Measurements from ENCODE around the gene NCOA7. TPM values are rescaled to one million over a fixed set of nuclear protein-coding genes. Genes with fewer than 3 reads are reported as not detected.

The NCOA7 gene
- total and polyA plus RNA-seq, 2 of the 8 experiments (the other 6 are each of a cell fraction or from before 2014, with no cell fraction given): 2.6 to 10.7 TPM

DNA sequence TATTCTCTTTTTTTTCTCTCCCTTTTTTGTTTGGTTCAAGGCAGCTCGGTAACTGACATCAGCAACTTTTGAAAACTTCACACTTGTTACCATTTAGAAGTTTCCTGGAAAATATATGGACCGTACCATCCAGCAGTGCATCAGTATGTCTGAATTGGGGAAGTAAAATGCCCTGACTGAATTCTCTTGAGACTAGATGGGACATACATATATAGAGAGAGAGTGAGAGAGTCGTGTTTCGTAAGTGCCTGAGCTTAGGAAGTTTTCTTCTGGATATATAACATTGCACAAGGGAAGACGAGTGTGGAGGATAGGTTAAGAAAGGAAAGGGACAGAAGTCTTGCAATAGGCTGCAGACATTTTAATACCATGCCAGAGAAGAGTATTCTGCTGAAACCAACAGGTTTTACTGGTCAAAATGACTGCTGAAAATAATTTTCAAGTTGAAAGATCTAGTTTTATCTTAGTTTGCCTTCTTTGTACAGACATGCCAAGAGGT lies 30.8 kb upstream of the NCOA7 start:
- TF ChIP-seq, protein P1, sequence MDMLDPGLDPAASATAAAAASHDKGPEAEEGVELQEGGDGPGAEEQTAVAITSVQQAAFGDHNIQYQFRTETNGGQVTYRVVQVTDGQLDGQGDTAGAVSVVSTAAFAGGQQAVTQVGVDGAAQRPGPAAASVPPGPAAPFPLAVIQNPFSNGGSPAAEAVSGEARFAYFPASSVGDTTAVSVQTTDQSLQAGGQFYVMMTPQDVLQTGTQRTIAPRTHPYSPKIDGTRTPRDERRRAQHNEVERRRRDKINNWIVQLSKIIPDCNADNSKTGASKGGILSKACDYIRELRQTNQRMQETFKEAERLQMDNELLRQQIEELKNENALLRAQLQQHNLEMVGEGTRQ (IDR thresholded peaks at IDR 0.05; ENCODE audit: low read length): no peak
- no peak for TF ChIP-seq POU5F1 (IDR thresholded peaks at IDR 0.05; ENCODE audit: low read depth, low read length)
- peaks cover 0 to 24% (median 8%) of the 10 kb centered on the region in 4 experiments; a peak in 3 of 8 replicates for H3K36me3 ChIP-seq (ENCODE audit: control insufficient read depth in 2 of 4, insufficient read depth in 4 of 4, low read length in 3 of 4)
- H4K91ac ChIP-seq (replicated peaks; ENCODE audit: insufficient read length, low read length): no peak overlapping the region
- DNase-seq (ENCODE audit: low read depth in 1 of 2, low spot score in 2 of 2) (no peak), FAIRE-seq (no peak)
- ChIA-PET CTCF (ENCODE audit: partially characterized antibody) (interaction anchor here (0.6 to 9.4 kb wide), 29 partner anchors 9 to 458 kb away, joined by 3 to 158 read pairs (median 4); partner anchors contain the start of genes HDDC2, HINT3, NCOA7 and TRMT11), POLR2A (ENCODE audit: partially characterized antibody) (interaction anchor here (1.1 to 1.9 kb wide), 7 partner anchors 9 to 451 kb away, joined by 3 to 10 read pairs (median 4); no protein-coding TSS in a partner anchor)
- H2BK15ac ChIP-seq (ENCODE audit: low read length): no peak overlapping the region
- H3K79me1 ChIP-seq (ENCODE audit: low read depth, low read length): no peaks in the 10 kb centered on the region
- H3K4me2 ChIP-seq (ENCODE audit: insufficient read depth in 1 of 2, low read depth in 2 of 2, low read length in 2 of 2): no peak overlapping the region
- no peak overlapping the region for H3K9ac ChIP-seq (replicated peaks in 1 of 4; ENCODE audit: extremely low read depth in 1 of 4, low read depth in 3 of 4, low read length in 3 of 4)
- H3K14ac ChIP-seq (ENCODE audit: insufficient read length): no peak overlapping the region
- no peaks in the 10 kb centered on the region; a peak in 1 of 7 replicates for H3K4me1 ChIP-seq (replicated peaks in 1 of 4; ENCODE audit: control insufficient read depth in 3 of 4, insufficient read depth in 4 of 4, low read length in 3 of 4)
- peaks cover 0 to 3% of the 10 kb centered on the region in 2 experiments for H4K20me1 ChIP-seq (replicated peaks in 1 of 2; ENCODE audit: control insufficient read depth in 1 of 2, insufficient read depth in 2 of 2, low read length in 2 of 2)
- no peak overlapping the region for H3K23ac ChIP-seq (ENCODE audit: insufficient read length)
- no peak overlapping the region for H2BK120ac ChIP-seq (replicated peaks; ENCODE audit: low read depth, low read length)
- H3K4ac ChIP-seq (replicated peaks; ENCODE audit: insufficient read length, low read depth, low read length): no peak overlapping the region
- no peaks in the 10 kb centered on the region for H3K27me3 ChIP-seq (replicated peaks in 1 of 4; ENCODE audit: control insufficient read depth in 3 of 4, extremely low read depth in 1 of 4, insufficient read depth in 3 of 4, low read length in 3 of 4)
- no peak overlapping the region for H3K4me3 ChIP-seq (ENCODE audit: extremely low read depth in 1 of 4, insufficient read depth in 2 of 4, low read depth in 3 of 4, low read length in 4 of 4)
- H2BK20ac ChIP-seq (ENCODE audit: low read length): no peak overlapping the region
- H2AFZ ChIP-seq (ENCODE audit: low read length): no peak overlapping the region
- no peak overlapping the region for H2BK12ac ChIP-seq (ENCODE audit: low read depth, low read length)
- no peak overlapping the region for H3K18ac ChIP-seq (ENCODE audit: extremely low read depth, low read length)
- WGBS, 2 experiments (ENCODE audit: extremely low coverage in 1 of 2, insufficient coverage in 1 of 2, insufficient read length in 1 of 2, insufficient replicate concordance in 2 of 2, low coverage in 1 of 2, low lambda C conversion rate in 2 of 2, missing lambda C conversion rate in 1 of 2): 91% methylated on average over 5 of the region's 5 CpGs; no CpG with 5 or more reads in 1 of the 2 experiments
- no peak overlapping the region for H4K5ac ChIP-seq (ENCODE audit: insufficient read length, low read depth, low read length)
- no peak overlapping the region for H3K27ac ChIP-seq (ENCODE audit: low read depth, low read length)
- no peaks in the 10 kb centered on the region for H3K79me2 ChIP-seq (ENCODE audit: control insufficient read depth in 1 of 2, insufficient read depth in 2 of 2, low read length in 2 of 2)
- no peak overlapping the region for H2AK5ac ChIP-seq (ENCODE audit: low read depth, low read length)
- H3K56ac ChIP-seq (replicated peaks; ENCODE audit: insufficient read length, low read depth, low read length): no peak overlapping the region
- no peak overlapping the region for H4K8ac ChIP-seq (ENCODE audit: extremely low read depth, insufficient read depth, low read length)
- no peaks in the 10 kb centered on the region for H3K23me2 ChIP-seq (ENCODE audit: low read depth, low read length)
- no peak overlapping the region for H2BK5ac ChIP-seq (ENCODE audit: low read depth, low read length)
- H3K9me3 ChIP-seq (ENCODE audit: insufficient read depth in 2 of 2, low read depth in 1 of 2, low read length in 1 of 2): no peaks in the 10 kb centered on the region
